H9 (cell line): Measurements from ENCODE around the gene GSTM3. TPM values are rescaled to one million over a fixed set of nuclear protein-coding genes. Genes with fewer than 3 reads are reported as not detected.
"Not testable (repeated sequence)": the region's sequence is repeated elsewhere in the genome, so short reads cannot be mapped to it uniquely, and the experiment has no call there.

Experiments
- DNase-seq: peaks from one replicate; pipeline ENCODE4 v3.0.0-alpha.2; 2017
- H2AFZ ChIP-seq: one replicate; pipeline ENCODE4 v1.6.1; 2013; ENCODE audit warnings: mild to moderate bottlenecking, low read length, control low read depth, moderate library complexity
- H2AK5ac ChIP-seq: 2 replicates; pipeline ENCODE4 v1.6.1; 2013; ENCODE audit warnings: low read length, control low read depth, mixed read lengths; ENCODE audit not compliant: insufficient read length
- H2BK120ac ChIP-seq: one replicate; pipeline ENCODE4 v1.6.1; 2013; ENCODE audit warnings: low read depth, mild to moderate bottlenecking, low read length, control low read depth, inconsistent platforms; ENCODE audit not compliant: poor library complexity, severe bottlenecking
- H2BK12ac ChIP-seq: 2 replicates; pipeline ENCODE4 v1.6.1; 2013; ENCODE audit warnings: low read length, control low read depth, mixed read lengths, low read depth; ENCODE audit not compliant: insufficient read length
- H2BK15ac ChIP-seq: 2 replicates; pipeline ENCODE4 v1.6.1; 2013; ENCODE audit warnings: low read depth, low read length, control low read depth
- H2BK20ac ChIP-seq: one replicate; pipeline ENCODE4 v1.6.1; 2013; ENCODE audit warnings: low read depth, mild to moderate bottlenecking, low read length, control low read depth, inconsistent platforms; ENCODE audit not compliant: poor library complexity, severe bottlenecking
- H2BK5ac ChIP-seq: 2 replicates; pipeline ENCODE4 v1.6.1; 2013; ENCODE audit warnings: low read length, control low read depth, mixed read lengths; ENCODE audit not compliant: insufficient read length
- H3K14ac ChIP-seq: 2 replicates; pipeline ENCODE4 v1.6.1; 2013; ENCODE audit warnings: low read length, control low read depth; ENCODE audit not compliant: insufficient read depth
- H3K18ac ChIP-seq: 2 replicates; pipeline ENCODE4 v1.6.1; 2013; ENCODE audit warnings: low read depth, mild to moderate bottlenecking, mixed read lengths, low read length, control low read depth; ENCODE audit not compliant: insufficient read length
- H3K23ac ChIP-seq: 2 replicates; pipeline ENCODE4 v1.6.1; 2013; ENCODE audit warnings: low read length, control low read depth, mixed read lengths, low read depth; ENCODE audit not compliant: insufficient read length
- H3K23me2 ChIP-seq: 2 replicates; pipeline ENCODE4 v1.6.1; 2013; ENCODE audit warnings: low read depth, mild to moderate bottlenecking, mixed read lengths, low read length, control low read depth; ENCODE audit not compliant: insufficient read length, poor library complexity, severe bottlenecking
- H3K27ac ChIP-seq: 2 replicates; pipeline ENCODE4 v1.5.1; 2013; ENCODE audit warnings: low read length, control low read depth, mixed read lengths, low read depth; ENCODE audit not compliant: insufficient read length
- H3K27me3 ChIP-seq: 2 replicates; pipeline ENCODE4 v1.6.1; 2013; ENCODE audit warnings: low read length, control low read depth, inconsistent platforms; ENCODE audit not compliant: insufficient read depth
- H3K4ac ChIP-seq: 2 replicates; pipeline ENCODE4 v1.6.1; 2013; ENCODE audit warnings: low read depth, mild to moderate bottlenecking, control low read depth, inconsistent platforms, low read length, moderate library complexity
- H3K4me1 ChIP-seq: 2 replicates; pipeline ENCODE4 v1.6.1; 2013; ENCODE audit warnings: low read length, control low read depth, inconsistent platforms; ENCODE audit not compliant: insufficient read depth
- H3K4me2 ChIP-seq: 2 replicates; pipeline ENCODE4 v1.6.1; 2013; ENCODE audit warnings: low read length, control low read depth, mixed read lengths; ENCODE audit not compliant: insufficient read length, insufficient read depth
- H3K56ac ChIP-seq: 2 replicates; pipeline ENCODE4 v1.6.1; 2013; ENCODE audit warnings: low read depth, mild to moderate bottlenecking, mixed read lengths, low read length, control low read depth; ENCODE audit not compliant: insufficient read length
- H3K79me1 ChIP-seq: 2 replicates; pipeline ENCODE4 v1.6.1; 2013; ENCODE audit warnings: low read depth, mild to moderate bottlenecking, moderate library complexity, low read length, control low read depth, inconsistent platforms; ENCODE audit not compliant: insufficient read depth, poor library complexity, severe bottlenecking
- H3K79me2 ChIP-seq: 2 replicates; pipeline ENCODE4 v1.6.1; 2013; ENCODE audit warnings: low read length, control low read depth, inconsistent platforms; ENCODE audit not compliant: insufficient read depth
- H3K9ac ChIP-seq: 2 replicates; pipeline ENCODE4 v1.6.1; 2013; ENCODE audit warnings: low read length, control low read depth, mixed read lengths; ENCODE audit not compliant: insufficient read length; ENCODE audit errors: extremely low read depth
- H3K9me3 ChIP-seq: one replicate; pipeline ENCODE4 v1.6.1; 2013; ENCODE audit warnings: low read depth, low read length, inconsistent platforms; ENCODE audit not compliant: control insufficient read depth
- H3T11ph ChIP-seq: one replicate; pipeline ENCODE4 v1.6.1; 2013; ENCODE audit warnings: mild to moderate bottlenecking, low read length, control low read depth, inconsistent platforms
- H4K20me1 ChIP-seq: one replicate; pipeline ENCODE4 v1.6.1; 2013; ENCODE audit not compliant: control insufficient read depth, insufficient read length, insufficient read depth
- H4K5ac ChIP-seq: 2 replicates; pipeline ENCODE4 v1.6.1; 2013; ENCODE audit warnings: low read depth, mild to moderate bottlenecking, mixed read lengths, low read length, control low read depth; ENCODE audit not compliant: insufficient read length
- H4K8ac ChIP-seq: replicated peaks from 2 replicates; pipeline ENCODE4 v1.6.1; 2013; ENCODE audit warnings: low read length, control low read depth, mixed read lengths, low read depth; ENCODE audit not compliant: insufficient read length
- H4K91ac ChIP-seq: 2 replicates; pipeline ENCODE4 v1.6.1; 2013; ENCODE audit warnings: low read depth, mild to moderate bottlenecking, moderate library complexity, mixed read lengths, low read length, control low read depth; ENCODE audit not compliant: insufficient read length
- H3K27ac Mint-ChIP-seq, 3 experiments: 2 replicates in 2 of 3; 3 replicates in 1 of 3; pipeline ENCODE4 v1.8.0; 2020 to 2021; ENCODE audit warnings: mixed read lengths in 3 of 3, mild to moderate bottlenecking in 1 of 3, moderate library complexity in 1 of 3
- H3K27me3 Mint-ChIP-seq: 2 replicates; pipeline ENCODE4 v1.8.0; 2021; ENCODE audit warnings: low read depth, mild to moderate bottlenecking, moderate library complexity, mixed read lengths
- H3K36me3 Mint-ChIP-seq, 3 experiments: 2 replicates in 2 of 3; 3 replicates in 1 of 3; pipeline ENCODE4 v1.8.0; 2020 to 2021; ENCODE audit warnings: low read depth in 3 of 3, mixed read lengths in 3 of 3; ENCODE audit not compliant: insufficient read depth in 1 of 3
- H3K4me1 Mint-ChIP-seq, 2 experiments: 2 replicates each; pipeline ENCODE4 v1.8.0; 2020; ENCODE audit warnings: mixed read lengths in 2 of 2
- H3K4me3 Mint-ChIP-seq, 2 experiments: 2 replicates in 1 of 2; 3 replicates in 1 of 2; pipeline ENCODE4 v1.8.0; 2020 to 2021; ENCODE audit warnings: mild to moderate bottlenecking in 2 of 2, mixed read lengths in 2 of 2, moderate library complexity in 1 of 2
- H3K9me3 Mint-ChIP-seq, 2 experiments: 2 replicates in 1 of 2; 3 replicates in 1 of 2; pipeline ENCODE4 v1.8.0; 2020; ENCODE audit warnings: mild to moderate bottlenecking in 2 of 2, mixed read lengths in 2 of 2, moderate library complexity in 1 of 2
- WGBS: extraction: QIAGEN DNeasy Blood & Tissue Kit; methylation state at CpG from one replicate; pipeline ENCODE4 v1.1.7; 2013; ENCODE audit warnings: missing lambda C conversion rate, low lambda C conversion rate, mixed read lengths; ENCODE audit not compliant: insufficient read length; ENCODE audit errors: extremely low coverage; 5-methylcytosine and 5-hydroxymethylcytosine counted together
- total RNA-seq: library from RNA; stranded (reverse); gene quantifications from 2 replicates; pipeline ENCODE4 v1.2.1, GENCODE V29; 2021
- TF ChIP-seq, protein P1 (sequence below): fragments of 200-600 bp; sonication (generic); conservative IDR thresholded peaks from 3 replicates; pipeline ENCODE4 v1.8.0; 2021; ENCODE audit warnings: antibody characterized with exemption, mild to moderate bottlenecking

The GSTM3 gene
- total RNA-seq, 1 experiment from 2014 or later: 3.5 TPM

DNA sequence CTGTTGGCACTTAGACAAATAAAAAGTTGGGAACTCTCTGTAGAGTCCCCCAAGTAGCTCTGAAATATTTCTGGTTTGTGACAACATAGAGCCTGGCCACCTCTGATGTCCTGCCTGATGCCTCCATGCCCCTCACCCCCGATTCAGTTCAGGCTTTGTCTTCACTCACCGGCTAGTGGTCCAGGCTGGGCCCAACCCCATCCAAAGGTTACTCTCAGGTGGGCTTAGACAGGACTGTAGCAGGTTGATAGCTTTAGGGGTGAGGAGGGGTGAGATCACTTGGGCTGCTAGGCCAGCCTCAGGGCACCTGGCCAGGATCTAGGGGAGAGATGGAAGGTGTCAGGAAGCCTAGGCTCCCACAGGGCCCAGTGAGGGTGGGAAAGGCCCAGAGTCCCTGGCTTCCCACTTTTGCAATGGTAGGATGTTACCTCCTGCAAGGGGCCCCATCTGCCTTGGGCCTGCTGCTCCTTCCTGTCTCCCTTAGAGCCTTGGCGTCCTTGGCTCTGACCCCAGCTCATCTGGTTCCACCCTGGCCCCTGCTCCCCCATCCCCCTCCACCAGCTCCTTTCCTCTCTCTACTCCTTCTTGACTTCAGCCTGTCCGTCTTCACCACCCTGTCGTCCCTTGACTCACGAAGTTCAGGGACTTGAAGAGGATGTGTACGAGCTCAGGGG, 16.1 kb upstream of the GSTM3 start:
- no peak overlapping the region for H3K27ac Mint-ChIP-seq
- DNase-seq: no peak
- no CpG with 5 or more reads among the region's 7 CpGs for WGBS
- Histone ChIP-seq H4K20me1 (no peaks in the 10 kb centered on the region), H3K4me1 (no peaks in the 10 kb centered on the region), H3K9me3 (no peaks in the 10 kb centered on the region), H3K79me2 (no peaks in the 10 kb centered on the region), H4K91ac (no peak overlapping the region), H3K14ac (no peak overlapping the region; the same call in 1 of the 2 replicates), H3K4me2 (no peak overlapping the region), H3K9ac (no peak overlapping the region), H3K4ac (no peak overlapping the region; the same call in 1 of the 2 replicates), H3K18ac (no peak overlapping the region), H3T11ph (no peak overlapping the region), H4K8ac (no peak overlapping the region), H3K27ac (no peak overlapping the region), H3K23me2 (no peaks in the 10 kb centered on the region), H3K27me3 (no peaks in the 10 kb centered on the region), H2BK12ac (no peak overlapping the region), H2BK20ac (no peak overlapping the region), H3K79me1 (no peaks in the 10 kb centered on the region), H2BK15ac (no peak overlapping the region), H2AK5ac (no peak overlapping the region), H2BK5ac (no peak overlapping the region), H4K5ac (no peak overlapping the region), H3K23ac (no peak overlapping the region), H3K56ac (no peak overlapping the region), H2BK120ac (no peak overlapping the region), H2AFZ (no peak overlapping the region)
- peaks cover 3% of the 10 kb centered on the region; the same call in 1 of the 2 replicates for H3K27me3 Mint-ChIP-seq
- peaks cover 4 to 5% of the 10 kb centered on the region in 2 experiments; a peak in 2 of 4 replicates for H3K4me1 Mint-ChIP-seq
- H3K36me3 Mint-ChIP-seq: no peaks in the 10 kb centered on the region
- TF ChIP-seq, protein P1, sequence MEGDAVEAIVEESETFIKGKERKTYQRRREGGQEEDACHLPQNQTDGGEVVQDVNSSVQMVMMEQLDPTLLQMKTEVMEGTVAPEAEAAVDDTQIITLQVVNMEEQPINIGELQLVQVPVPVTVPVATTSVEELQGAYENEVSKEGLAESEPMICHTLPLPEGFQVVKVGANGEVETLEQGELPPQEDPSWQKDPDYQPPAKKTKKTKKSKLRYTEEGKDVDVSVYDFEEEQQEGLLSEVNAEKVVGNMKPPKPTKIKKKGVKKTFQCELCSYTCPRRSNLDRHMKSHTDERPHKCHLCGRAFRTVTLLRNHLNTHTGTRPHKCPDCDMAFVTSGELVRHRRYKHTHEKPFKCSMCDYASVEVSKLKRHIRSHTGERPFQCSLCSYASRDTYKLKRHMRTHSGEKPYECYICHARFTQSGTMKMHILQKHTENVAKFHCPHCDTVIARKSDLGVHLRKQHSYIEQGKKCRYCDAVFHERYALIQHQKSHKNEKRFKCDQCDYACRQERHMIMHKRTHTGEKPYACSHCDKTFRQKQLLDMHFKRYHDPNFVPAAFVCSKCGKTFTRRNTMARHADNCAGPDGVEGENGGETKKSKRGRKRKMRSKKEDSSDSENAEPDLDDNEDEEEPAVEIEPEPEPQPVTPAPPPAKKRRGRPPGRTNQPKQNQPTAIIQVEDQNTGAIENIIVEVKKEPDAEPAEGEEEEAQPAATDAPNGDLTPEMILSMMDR: no peak
- H3K4me3 Mint-ChIP-seq: no peak overlapping the region
- no peaks in the 10 kb centered on the region for H3K9me3 Mint-ChIP-seq

DNA sequence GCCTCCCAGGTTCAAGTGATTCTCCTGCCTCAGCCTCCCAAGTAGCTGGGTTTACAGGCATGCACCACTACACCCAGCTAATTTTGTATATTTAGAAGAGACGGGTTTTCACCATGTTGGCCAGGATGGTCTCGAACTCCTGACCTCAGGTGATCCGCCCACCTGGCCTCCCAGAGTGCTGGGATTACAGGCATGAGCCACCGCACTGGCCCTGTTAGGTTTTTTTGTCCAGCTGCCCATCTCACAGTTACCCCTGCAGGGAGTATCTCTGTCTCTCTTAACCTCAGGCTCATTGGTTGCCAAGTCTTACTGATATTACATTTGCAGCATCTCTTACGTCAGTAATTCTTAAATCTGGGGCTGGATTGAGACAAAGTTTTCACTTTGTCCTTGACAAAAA, 15.5 kb upstream of the GSTM3 start:
- not testable (repeated sequence) for H3K14ac ChIP-seq

More for the DNA sequence above, 15.5 kb upstream of the GSTM3 start:
- H2BK20ac ChIP-seq, H3K79me2 ChIP-seq, H3K56ac ChIP-seq, H4K20me1 ChIP-seq, H3K27ac Mint-ChIP-seq, H3K79me1 ChIP-seq, DNase-seq, H3K4me2 ChIP-seq, H3K4me1 ChIP-seq, H2BK12ac ChIP-seq, H3K18ac ChIP-seq, H4K91ac ChIP-seq, H3K27me3 ChIP-seq, H2BK15ac ChIP-seq, H3K27ac ChIP-seq, H2BK5ac ChIP-seq, H3K36me3 Mint-ChIP-seq, H3T11ph ChIP-seq, H3K4me1 Mint-ChIP-seq, H4K5ac ChIP-seq, H2AK5ac ChIP-seq, H3K23me2 ChIP-seq, H3K9ac ChIP-seq, H3K27me3 Mint-ChIP-seq, H3K4ac ChIP-seq, H3K4me3 Mint-ChIP-seq, H3K23ac ChIP-seq, H3K9me3 ChIP-seq, H2BK120ac ChIP-seq, H4K8ac ChIP-seq, H2AFZ ChIP-seq, H3K9me3 Mint-ChIP-seq: not testable (repeated sequence)
- WGBS: no CpG with 5 or more reads among the region's 5 CpGs
